HepG2 (cell line): ENCODE data around the gene COPS7A. TPM values are rescaled to one million over a fixed set of nuclear protein-coding genes. Genes with fewer than 3 reads are reported as not detected.
A peak's percentile ranks its signal among the peaks of the same experiment; 100 is the strongest.

Experiments
- CHD2 ChIP-seq: IDR thresholded peaks from 2 replicates; pipeline ENCODE4 v1.6.1; 2011; ENCODE audit warnings: low read depth, low read length, improper control_type of control experiment
- IKZF1 ChIP-seq: fragments of 450-650 bp; IDR thresholded peaks from 2 replicates; pipeline ENCODE4 v1.7.1; 2016
- KLF16 ChIP-seq, 2 experiments: sonication (generic) in 1 of 2; formaldehyde crosslinking in 1 of 2; IDR thresholded peaks; 2 replicates each; pipeline versions ENCODE4 v1.6.1 to v1.8.0; 2016 to 2023; ENCODE audit warnings: missing genetic modification reagents in 2 of 2, missing compliant biosample characterization in 1 of 2
- SETDB1 ChIP-seq: sonication (generic); formaldehyde crosslinking; IDR thresholded peaks from 2 replicates; pipeline ENCODE4 v1.5.1; 2020; ENCODE audit warnings: missing genetic modification reagents, mild to moderate bottlenecking, borderline replicate concordance
- ZEB1 ChIP-seq: IDR thresholded peaks from 2 replicates; pipeline ENCODE4 v1.6.1; 2012; ENCODE audit warnings: mild to moderate bottlenecking, low read depth, inconsistent platforms; ENCODE audit not compliant: insufficient replicate concordance
- ZNF205 ChIP-seq: IDR thresholded peaks from 2 replicates; pipeline ENCODE4 v1.6.1; 2018; ENCODE audit warnings: missing biosample characterization, missing genetic modification reagents
- ZNF274 ChIP-seq: sonication (generic); formaldehyde crosslinking; IDR thresholded peaks from 2 replicates; pipeline ENCODE4 v1.5.1; 2020; ENCODE audit warnings: mild to moderate bottlenecking, missing genetic modification reagents
- polyA plus RNA-seq, 8 experiments: library from polyadenylated mRNA; depleted of rRNA in 3 of 8; stranded (reverse) in 7 of 8; unstranded in 1 of 8; fragments of >200 nt; fragmentation: Illumina TruSeq in 4 of 8; extraction: Trizol in 4 of 8; gene quantifications; 2 replicates each; pipeline versions ENCODE4 v1.2.1 to v1.2.3, GENCODE V29; 2011 to 2016; ENCODE audit warnings: low read depth in 4 of 8, missing spikeins in 1 of 8, mixed read lengths in 1 of 8; ENCODE audit not compliant: insufficient read depth in 1 of 8
- total RNA-seq, 5 experiments: library from RNA; depleted of rRNA; stranded (reverse); fragments of >200 nt; fragmentation: Illumina TruSeq; extraction: Trizol; gene quantifications; 2 replicates each; pipeline ENCODE4 v1.2.3, GENCODE V29; 2016; ENCODE audit warnings: low read depth in 1 of 5
- TF ChIP-seq, protein P1 (sequence below): IDR thresholded peaks from 2 replicates; pipeline ENCODE4 v1.6.1; 2016; ENCODE audit warnings: missing compliant biosample characterization, missing genetic modification reagents, borderline replicate concordance
- TF ChIP-seq, protein P2 (sequence below): sonication (generic); formaldehyde crosslinking; IDR thresholded peaks from 2 replicates; pipeline ENCODE4 v1.8.0; 2022; ENCODE audit warnings: mild to moderate bottlenecking, missing genetic modification reagents
- TF ChIP-seq, protein P3 (sequence below): IDR thresholded peaks from 2 replicates; pipeline ENCODE4 v1.6.1; 2016; ENCODE audit warnings: missing genetic modification reagents, missing compliant biosample characterization
- TF ChIP-seq, protein P4 (sequence below): sonication (generic); formaldehyde crosslinking; IDR thresholded peaks from 2 replicates; pipeline ENCODE4 v1.8.1; 2022; ENCODE audit warnings: low read depth, mild to moderate bottlenecking, missing genetic modification reagents
- TF ChIP-seq, protein P5 (sequence below): sonication (generic); formaldehyde crosslinking; IDR thresholded peaks from 2 replicates; pipeline ENCODE4 v1.4.0; 2020; ENCODE audit warnings: mild to moderate bottlenecking, missing genetic modification reagents
- TF ChIP-seq, protein P6 (sequence below): IDR thresholded peaks from 2 replicates; pipeline ENCODE4 v1.6.1; 2012; ENCODE audit warnings: inconsistent platforms
- TF ChIP-seq, protein P7 (sequence below): sonication (generic); formaldehyde crosslinking; conservative IDR thresholded peaks from 2 replicates; pipeline ENCODE4 v1.4.0; 2020; ENCODE audit warnings: missing genetic modification reagents
- TF ChIP-seq, protein P8 (sequence below): sonication (generic); formaldehyde crosslinking; IDR thresholded peaks from 2 replicates; pipeline ENCODE4 v1.4.0; 2020; ENCODE audit warnings: missing genetic modification reagents

Gene COPS7A
- total and polyA plus RNA-seq, 2 of the 13 experiments (the other 11 are each of a cell fraction or from before 2014, with no cell fraction given): 40.0 to 73.6 TPM

DNA sequence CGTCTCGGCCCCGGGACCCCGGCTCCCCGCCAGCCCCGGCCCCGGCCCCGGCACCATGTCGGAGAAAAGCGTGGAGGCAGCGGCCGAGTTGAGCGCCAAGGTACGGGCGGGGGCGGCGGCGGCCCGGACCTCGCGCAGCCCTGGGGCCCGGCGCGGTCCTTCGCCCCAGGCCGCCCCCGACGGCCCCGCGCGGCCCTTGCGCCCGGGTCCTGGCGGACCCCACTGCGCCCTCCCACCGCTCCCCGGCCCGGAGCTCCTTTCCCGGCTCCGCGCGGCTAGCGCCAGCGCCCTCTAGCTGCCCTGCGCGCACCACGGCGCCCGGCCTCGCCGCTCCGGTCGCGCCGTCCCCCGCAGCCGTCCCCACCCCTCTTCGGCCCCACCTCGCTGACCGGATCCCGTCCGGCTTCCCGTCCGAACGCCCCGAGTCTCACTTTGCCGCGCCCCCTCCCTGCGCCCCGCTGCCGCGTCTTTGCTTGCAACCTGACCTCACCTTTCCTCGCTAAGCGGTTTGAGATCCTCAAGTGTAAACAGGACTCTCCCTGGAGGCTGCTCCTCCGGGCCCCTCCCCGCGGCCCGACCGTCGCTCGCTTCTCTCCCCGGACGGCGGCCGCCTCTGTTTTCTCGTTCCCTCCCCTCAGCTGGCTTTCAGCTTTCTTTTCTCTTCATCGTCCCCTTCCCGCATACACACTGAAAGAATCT, 43.0 kb downstream of the COPS7A start (continued):
- TF ChIP-seq, protein P1, sequence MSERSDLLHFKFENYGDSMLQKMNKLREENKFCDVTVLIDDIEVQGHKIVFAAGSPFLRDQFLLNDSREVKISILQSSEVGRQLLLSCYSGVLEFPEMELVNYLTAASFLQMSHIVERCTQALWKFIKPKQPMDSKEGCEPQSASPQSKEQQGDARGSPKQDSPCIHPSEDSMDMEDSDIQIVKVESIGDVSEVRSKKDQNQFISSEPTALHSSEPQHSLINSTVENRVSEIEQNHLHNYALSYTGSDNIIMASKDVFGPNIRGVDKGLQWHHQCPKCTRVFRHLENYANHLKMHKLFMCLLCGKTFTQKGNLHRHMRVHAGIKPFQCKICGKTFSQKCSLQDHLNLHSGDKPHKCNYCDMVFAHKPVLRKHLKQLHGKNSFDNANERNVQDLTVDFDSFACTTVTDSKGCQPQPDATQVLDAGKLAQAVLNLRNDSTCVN: no peak
- TF ChIP-seq, protein P2, sequence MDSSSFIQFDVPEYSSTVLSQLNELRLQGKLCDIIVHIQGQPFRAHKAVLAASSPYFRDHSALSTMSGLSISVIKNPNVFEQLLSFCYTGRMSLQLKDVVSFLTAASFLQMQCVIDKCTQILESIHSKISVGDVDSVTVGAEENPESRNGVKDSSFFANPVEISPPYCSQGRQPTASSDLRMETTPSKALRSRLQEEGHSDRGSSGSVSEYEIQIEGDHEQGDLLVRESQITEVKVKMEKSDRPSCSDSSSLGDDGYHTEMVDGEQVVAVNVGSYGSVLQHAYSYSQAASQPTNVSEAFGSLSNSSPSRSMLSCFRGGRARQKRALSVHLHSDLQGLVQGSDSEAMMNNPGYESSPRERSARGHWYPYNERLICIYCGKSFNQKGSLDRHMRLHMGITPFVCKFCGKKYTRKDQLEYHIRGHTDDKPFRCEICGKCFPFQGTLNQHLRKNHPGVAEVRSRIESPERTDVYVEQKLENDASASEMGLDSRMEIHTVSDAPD (CRISPR knock-in tag): no peak
- TF ChIP-seq, protein P3, sequence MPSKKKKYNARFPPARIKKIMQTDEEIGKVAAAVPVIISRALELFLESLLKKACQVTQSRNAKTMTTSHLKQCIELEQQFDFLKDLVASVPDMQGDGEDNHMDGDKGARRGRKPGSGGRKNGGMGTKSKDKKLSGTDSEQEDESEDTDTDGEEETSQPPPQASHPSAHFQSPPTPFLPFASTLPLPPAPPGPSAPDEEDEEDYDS: no peak
- TF ChIP-seq, protein P4, sequence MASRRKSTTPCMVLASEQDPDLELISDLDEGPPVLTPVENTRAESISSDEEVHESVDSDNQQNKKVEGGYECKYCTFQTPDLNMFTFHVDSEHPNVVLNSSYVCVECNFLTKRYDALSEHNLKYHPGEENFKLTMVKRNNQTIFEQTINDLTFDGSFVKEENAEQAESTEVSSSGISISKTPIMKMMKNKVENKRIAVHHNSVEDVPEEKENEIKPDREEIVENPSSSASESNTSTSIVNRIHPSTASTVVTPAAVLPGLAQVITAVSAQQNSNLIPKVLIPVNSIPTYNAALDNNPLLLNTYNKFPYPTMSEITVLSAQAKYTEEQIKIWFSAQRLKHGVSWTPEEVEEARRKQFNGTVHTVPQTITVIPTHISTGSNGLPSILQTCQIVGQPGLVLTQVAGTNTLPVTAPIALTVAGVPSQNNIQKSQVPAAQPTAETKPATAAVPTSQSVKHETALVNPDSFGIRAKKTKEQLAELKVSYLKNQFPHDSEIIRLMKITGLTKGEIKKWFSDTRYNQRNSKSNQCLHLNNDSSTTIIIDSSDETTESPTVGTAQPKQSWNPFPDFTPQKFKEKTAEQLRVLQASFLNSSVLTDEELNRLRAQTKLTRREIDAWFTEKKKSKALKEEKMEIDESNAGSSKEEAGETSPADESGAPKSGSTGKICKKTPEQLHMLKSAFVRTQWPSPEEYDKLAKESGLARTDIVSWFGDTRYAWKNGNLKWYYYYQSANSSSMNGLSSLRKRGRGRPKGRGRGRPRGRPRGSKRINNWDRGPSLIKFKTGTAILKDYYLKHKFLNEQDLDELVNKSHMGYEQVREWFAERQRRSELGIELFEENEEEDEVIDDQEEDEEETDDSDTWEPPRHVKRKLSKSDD (CRISPR knock-in tag): no peak
- TF ChIP-seq, protein P5, sequence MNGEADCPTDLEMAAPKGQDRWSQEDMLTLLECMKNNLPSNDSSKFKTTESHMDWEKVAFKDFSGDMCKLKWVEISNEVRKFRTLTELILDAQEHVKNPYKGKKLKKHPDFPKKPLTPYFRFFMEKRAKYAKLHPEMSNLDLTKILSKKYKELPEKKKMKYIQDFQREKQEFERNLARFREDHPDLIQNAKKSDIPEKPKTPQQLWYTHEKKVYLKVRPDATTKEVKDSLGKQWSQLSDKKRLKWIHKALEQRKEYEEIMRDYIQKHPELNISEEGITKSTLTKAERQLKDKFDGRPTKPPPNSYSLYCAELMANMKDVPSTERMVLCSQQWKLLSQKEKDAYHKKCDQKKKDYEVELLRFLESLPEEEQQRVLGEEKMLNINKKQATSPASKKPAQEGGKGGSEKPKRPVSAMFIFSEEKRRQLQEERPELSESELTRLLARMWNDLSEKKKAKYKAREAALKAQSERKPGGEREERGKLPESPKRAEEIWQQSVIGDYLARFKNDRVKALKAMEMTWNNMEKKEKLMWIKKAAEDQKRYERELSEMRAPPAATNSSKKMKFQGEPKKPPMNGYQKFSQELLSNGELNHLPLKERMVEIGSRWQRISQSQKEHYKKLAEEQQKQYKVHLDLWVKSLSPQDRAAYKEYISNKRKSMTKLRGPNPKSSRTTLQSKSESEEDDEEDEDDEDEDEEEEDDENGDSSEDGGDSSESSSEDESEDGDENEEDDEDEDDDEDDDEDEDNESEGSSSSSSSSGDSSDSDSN (CRISPR knock-in tag): peak; percentile 94
- TF ChIP-seq CHD2 (no peak), SETDB1 (CRISPR knock-in tag) (no peak), ZEB1 (no peak), ZNF274 (no peak), ZNF205 (CRISPR knock-in tag) (no peak), KLF16 (CRISPR knock-in tag; IDR thresholded peaks at IDR 0.05) (no peak), IKZF1 (no peak)
- TF ChIP-seq, protein P6, sequence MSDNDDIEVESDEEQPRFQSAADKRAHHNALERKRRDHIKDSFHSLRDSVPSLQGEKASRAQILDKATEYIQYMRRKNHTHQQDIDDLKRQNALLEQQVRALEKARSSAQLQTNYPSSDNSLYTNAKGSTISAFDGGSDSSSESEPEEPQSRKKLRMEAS: peak; percentile 63
- TF ChIP-seq, protein P7, sequence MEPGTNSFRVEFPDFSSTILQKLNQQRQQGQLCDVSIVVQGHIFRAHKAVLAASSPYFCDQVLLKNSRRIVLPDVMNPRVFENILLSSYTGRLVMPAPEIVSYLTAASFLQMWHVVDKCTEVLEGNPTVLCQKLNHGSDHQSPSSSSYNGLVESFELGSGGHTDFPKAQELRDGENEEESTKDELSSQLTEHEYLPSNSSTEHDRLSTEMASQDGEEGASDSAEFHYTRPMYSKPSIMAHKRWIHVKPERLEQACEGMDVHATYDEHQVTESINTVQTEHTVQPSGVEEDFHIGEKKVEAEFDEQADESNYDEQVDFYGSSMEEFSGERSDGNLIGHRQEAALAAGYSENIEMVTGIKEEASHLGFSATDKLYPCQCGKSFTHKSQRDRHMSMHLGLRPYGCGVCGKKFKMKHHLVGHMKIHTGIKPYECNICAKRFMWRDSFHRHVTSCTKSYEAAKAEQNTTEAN (CRISPR knock-in tag): no peak
- TF ChIP-seq, protein P8, sequence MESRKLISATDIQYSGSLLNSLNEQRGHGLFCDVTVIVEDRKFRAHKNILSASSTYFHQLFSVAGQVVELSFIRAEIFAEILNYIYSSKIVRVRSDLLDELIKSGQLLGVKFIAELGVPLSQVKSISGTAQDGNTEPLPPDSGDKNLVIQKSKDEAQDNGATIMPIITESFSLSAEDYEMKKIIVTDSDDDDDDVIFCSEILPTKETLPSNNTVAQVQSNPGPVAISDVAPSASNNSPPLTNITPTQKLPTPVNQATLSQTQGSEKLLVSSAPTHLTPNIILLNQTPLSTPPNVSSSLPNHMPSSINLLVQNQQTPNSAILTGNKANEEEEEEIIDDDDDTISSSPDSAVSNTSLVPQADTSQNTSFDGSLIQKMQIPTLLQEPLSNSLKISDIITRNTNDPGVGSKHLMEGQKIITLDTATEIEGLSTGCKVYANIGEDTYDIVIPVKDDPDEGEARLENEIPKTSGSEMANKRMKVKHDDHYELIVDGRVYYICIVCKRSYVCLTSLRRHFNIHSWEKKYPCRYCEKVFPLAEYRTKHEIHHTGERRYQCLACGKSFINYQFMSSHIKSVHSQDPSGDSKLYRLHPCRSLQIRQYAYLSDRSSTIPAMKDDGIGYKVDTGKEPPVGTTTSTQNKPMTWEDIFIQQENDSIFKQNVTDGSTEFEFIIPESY (CRISPR knock-in tag): no peak
